ENCODE results near the gene BICRAL.

Gene BICRAL

DNA sequence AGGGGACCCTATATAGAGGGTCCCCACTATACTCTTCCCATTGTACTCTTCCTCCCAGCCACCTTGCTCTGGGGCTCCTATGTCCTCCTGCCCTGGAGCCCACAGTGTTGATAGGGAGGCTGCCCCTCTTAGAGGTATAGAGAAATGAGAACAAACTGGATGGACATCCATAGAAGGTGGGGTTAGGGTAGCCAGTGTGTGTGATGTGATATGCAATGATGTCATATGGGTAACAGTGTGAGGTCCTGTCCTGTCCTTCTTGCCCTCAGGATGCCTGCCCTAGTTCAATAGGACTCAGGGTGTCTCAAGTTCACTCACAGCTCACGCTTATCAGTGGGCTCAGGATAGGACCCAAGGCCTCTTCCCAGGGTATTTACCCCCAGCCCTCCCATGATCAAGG, 134.4 kb downstream of the BICRAL start:
- no peak for TF ChIP-seq GATA2 (IDR thresholded peaks at IDR 0.05; ENCODE audit: low read depth, low read length)
- TF ChIP-seq GATA3 (IDR thresholded peaks at IDR 0.05; ENCODE audit: low read depth, low read length): no peak

All from SH-SY5Y (cell line).